Loucy (cell line): ENCODE data around the gene WNK1.

ENCODE experiments used
- H2AFZ ChIP-seq: fragments of 200-600 bp; sonication (generic); 2 replicates; pipeline ENCODE4 v1.6.0; 2016; ENCODE audit warnings: antibody characterized with exemption, mild to moderate bottlenecking, low read length, moderate library complexity
- H3F3A ChIP-seq: fragments of 200-600 bp; 2 replicates; pipeline ENCODE4 v1.6.0; 2016; ENCODE audit warnings: antibody characterized with exemption, low read depth, mild to moderate bottlenecking
- H3K27me3 ChIP-seq: fragments of 200-600 bp; sonication (generic); 2 replicates; pipeline ENCODE4 v1.6.1; 2014; ENCODE audit warnings: low read length, mild to moderate bottlenecking; ENCODE audit not compliant: insufficient read depth, poor library complexity, severe bottlenecking
- H3K36me3 ChIP-seq: fragments of 200-600 bp; sonication (generic); 2 replicates; pipeline ENCODE4 v1.6.1; 2016; ENCODE audit warnings: low read length; ENCODE audit not compliant: insufficient read depth
- H3K4me1 ChIP-seq: fragments of 200-600 bp; sonication (generic); 2 replicates; pipeline ENCODE4 v1.5.1; 2014; ENCODE audit warnings: low read length, mild to moderate bottlenecking; ENCODE audit not compliant: insufficient read depth, poor library complexity, severe bottlenecking
- H3K4me2 ChIP-seq: fragments of 200-600 bp; sonication (generic); 2 replicates; pipeline ENCODE4 v1.6.0; 2014; ENCODE audit warnings: antibody characterized with exemption, low read length, low read depth, mild to moderate bottlenecking; ENCODE audit not compliant: poor library complexity, severe bottlenecking
- H3K4me3 ChIP-seq: fragments of 200-600 bp; sonication (generic); 2 replicates; pipeline ENCODE4 v1.5.1; 2014; ENCODE audit warnings: low read length, mild to moderate bottlenecking, mixed read lengths; ENCODE audit not compliant: poor library complexity, severe bottlenecking
- H3K79me2 ChIP-seq: fragments of 200-600 bp; sonication (generic); 2 replicates; pipeline ENCODE4 v1.6.1; 2014; ENCODE audit warnings: low read length; ENCODE audit not compliant: insufficient read depth
- H3K9ac ChIP-seq: fragments of 200-600 bp; sonication (generic); 2 replicates; pipeline ENCODE4 v1.6.0; 2014; ENCODE audit warnings: mild to moderate bottlenecking, low read depth, low read length, moderate library complexity; ENCODE audit not compliant: poor library complexity, severe bottlenecking
- H3K9me2 ChIP-seq: fragments of 200-600 bp; sonication (generic); replicated peaks from 2 replicates; pipeline ENCODE4 v1.6.1; 2016; ENCODE audit warnings: low read depth, low read length, mixed read lengths
- H3K9me3 ChIP-seq: fragments of 200-600 bp; sonication (generic); 2 replicates; pipeline ENCODE4 v1.6.1; 2014; ENCODE audit warnings: mild to moderate bottlenecking, antibody characterized with exemption, low read length, low read depth; ENCODE audit not compliant: insufficient read depth
- H4K20me1 ChIP-seq: fragments of 200-600 bp; sonication (generic); 2 replicates; pipeline ENCODE4 v1.6.0; 2014; ENCODE audit warnings: antibody characterized with exemption, low read length, mild to moderate bottlenecking; ENCODE audit not compliant: insufficient read depth, poor library complexity, severe bottlenecking
- EZH2phosphoT487 ChIP-seq: fragments of 200-600 bp; IDR thresholded peaks from 2 replicates; pipeline ENCODE4 v1.6.1; 2018; ENCODE audit warnings: antibody characterized with exemption, mild to moderate bottlenecking, moderate library complexity, borderline replicate concordance
- TF ChIP-seq, protein P1 (sequence below): fragments of 200-600 bp; sonication (generic); conservative IDR thresholded peaks from 2 replicates; pipeline ENCODE4 v1.5.1; 2014; ENCODE audit warnings: mild to moderate bottlenecking, antibody characterized with exemption, low read length

WNK1 gene

DNA sequence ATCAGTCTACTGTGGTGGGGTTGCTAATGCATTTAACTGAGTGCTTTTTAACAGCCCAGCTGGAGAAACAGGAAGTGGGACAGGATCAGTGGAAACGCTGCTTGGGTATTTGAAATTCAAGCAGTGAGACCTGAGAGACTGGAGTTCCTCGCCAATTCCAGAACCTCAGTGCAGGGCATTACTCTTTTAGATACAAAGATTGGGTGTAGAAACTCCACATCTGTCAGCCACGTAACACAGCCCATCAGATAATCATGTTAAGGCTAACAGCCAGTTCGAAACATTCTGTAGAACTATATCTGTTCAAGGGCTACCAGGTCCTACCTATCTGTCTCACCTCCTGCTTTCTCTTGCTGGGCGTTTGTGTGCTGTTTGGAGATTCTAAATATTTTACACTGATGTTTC lies 151.6 kb downstream of the WNK1 start:
- Histone ChIP-seq H3F3A (peaks cover 2% of the 10 kb centered on the region; the same call in 1 of the 2 replicates), H3K9me2 (no peaks in the 10 kb centered on the region), H3K4me3 (no peak overlapping the region), H3K4me2 (no peak overlapping the region), H3K79me2 (no peaks in the 10 kb centered on the region), H2AFZ (no peak overlapping the region), H3K9ac (no peak overlapping the region), H3K27me3 (no peaks in the 10 kb centered on the region), H3K9me3 (no peaks in the 10 kb centered on the region), H3K4me1 (peaks cover 17% of the 10 kb centered on the region), H4K20me1 (peaks cover 4% of the 10 kb centered on the region), H3K36me3 (peaks cover 96% of the 10 kb centered on the region)
- no peak for TF ChIP-seq EZH2phosphoT487
- TF ChIP-seq, protein P1, sequence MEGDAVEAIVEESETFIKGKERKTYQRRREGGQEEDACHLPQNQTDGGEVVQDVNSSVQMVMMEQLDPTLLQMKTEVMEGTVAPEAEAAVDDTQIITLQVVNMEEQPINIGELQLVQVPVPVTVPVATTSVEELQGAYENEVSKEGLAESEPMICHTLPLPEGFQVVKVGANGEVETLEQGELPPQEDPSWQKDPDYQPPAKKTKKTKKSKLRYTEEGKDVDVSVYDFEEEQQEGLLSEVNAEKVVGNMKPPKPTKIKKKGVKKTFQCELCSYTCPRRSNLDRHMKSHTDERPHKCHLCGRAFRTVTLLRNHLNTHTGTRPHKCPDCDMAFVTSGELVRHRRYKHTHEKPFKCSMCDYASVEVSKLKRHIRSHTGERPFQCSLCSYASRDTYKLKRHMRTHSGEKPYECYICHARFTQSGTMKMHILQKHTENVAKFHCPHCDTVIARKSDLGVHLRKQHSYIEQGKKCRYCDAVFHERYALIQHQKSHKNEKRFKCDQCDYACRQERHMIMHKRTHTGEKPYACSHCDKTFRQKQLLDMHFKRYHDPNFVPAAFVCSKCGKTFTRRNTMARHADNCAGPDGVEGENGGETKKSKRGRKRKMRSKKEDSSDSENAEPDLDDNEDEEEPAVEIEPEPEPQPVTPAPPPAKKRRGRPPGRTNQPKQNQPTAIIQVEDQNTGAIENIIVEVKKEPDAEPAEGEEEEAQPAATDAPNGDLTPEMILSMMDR, result no peak

DNA sequence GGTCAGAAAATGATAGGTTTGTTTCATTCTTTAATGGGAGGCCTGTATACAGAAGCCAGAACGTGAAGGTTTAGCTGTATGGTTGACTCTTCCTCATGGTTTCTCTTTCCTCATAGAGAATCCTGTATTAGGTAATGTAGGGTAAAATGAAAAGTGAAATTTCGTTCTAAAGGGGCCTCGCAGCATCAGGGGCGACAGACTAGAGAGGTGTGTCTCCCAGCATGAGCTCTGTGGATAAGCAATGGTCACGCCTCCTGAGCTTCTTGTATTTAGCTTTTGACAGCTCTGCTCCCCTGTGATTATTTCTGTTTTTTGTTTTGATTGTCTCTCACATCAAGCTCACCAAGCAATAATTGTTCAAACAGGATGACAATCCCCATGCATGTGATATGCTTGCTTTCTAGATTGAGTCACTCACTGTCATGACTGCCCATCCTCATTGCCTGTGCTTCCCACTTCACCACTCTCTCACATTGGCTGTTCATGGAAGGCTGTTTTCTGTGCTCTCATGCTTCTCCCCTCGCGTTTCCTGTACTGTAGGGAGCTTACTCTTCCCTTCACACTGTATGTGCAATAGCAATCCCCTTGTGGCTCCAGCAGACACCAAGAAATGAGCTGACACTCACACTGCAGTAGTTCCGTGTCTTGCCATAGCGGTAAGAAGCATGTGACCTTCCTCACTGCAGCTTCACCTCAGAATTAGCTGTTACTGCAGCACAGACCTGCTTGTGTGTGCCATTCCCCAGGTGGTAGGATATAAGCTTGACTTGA lies 153.1 kb downstream of the WNK1 start:
- no peaks in the 10 kb centered on the region for H3K9me2 ChIP-seq

DNA sequence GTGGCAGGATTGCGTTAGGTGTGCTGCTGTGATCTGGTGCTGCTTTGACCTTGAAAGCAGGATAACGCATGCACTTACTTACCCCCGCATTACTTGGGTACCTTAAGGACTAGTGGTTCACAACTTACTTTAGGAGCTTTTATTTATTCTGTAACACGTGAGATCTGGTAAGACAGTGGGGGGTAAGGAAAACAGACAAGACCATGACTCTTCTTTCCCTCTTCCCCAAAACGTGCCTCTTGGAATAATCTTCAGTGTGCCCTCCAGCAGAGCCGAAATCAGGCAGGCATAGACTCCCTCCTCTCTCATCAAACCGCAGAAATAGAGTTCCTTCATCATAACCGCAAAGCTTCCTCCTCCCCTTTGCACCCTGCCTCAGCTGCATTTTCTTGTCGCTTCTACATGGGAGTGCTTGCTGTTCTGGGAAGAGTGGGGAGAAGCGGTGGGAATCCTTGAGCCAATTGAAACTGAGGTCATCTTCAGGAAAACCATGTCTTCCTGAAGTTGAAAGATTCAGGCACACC lies 153.7 kb downstream of the WNK1 start:
- Histone ChIP-seq H3K9me2 (no peaks in the 10 kb centered on the region), H3K9me3 (no peaks in the 10 kb centered on the region), H3K79me2 (no peaks in the 10 kb centered on the region), H4K20me1 (peaks cover 4% of the 10 kb centered on the region), H3K4me3 (no peak overlapping the region), H3K9ac (no peak overlapping the region), H2AFZ (no peak overlapping the region), H3K27me3 (no peaks in the 10 kb centered on the region), H3K4me2 (no peak overlapping the region), H3K36me3 (peaks cover 98% of the 10 kb centered on the region), H3F3A (peaks cover 5% of the 10 kb centered on the region; the same call in 1 of the 2 replicates), H3K4me1 (peaks cover 17% of the 10 kb centered on the region)
- TF ChIP-seq, protein P1, result no peak
- no peak for TF ChIP-seq EZH2phosphoT487

More for the DNA sequence above, 153.1 kb downstream of the WNK1 start:
- peaks cover 98% of the 10 kb centered on the region for H3K36me3 ChIP-seq
- H3K4me3 ChIP-seq, result no peak overlapping the region
- H3K4me1 ChIP-seq, result peaks cover 17% of the 10 kb centered on the region
- TF ChIP-seq EZH2phosphoT487, result no peak
- TF ChIP-seq, protein P1, result no peak
- no peaks in the 10 kb centered on the region for H3K79me2 ChIP-seq
- H3K27me3 ChIP-seq, result no peaks in the 10 kb centered on the region
- H3F3A ChIP-seq, result peaks cover 5% of the 10 kb centered on the region; the same call in 1 of the 2 replicates
- H3K9ac ChIP-seq, result no peak overlapping the region
- peaks cover 4% of the 10 kb centered on the region for H4K20me1 ChIP-seq
- no peak overlapping the region for H3K4me2 ChIP-seq
- H2AFZ ChIP-seq, result no peak overlapping the region
- H3K9me3 ChIP-seq, result no peaks in the 10 kb centered on the region
